Measurements from ENCODE around the gene STAC3.

Gene STAC3

DNA sequence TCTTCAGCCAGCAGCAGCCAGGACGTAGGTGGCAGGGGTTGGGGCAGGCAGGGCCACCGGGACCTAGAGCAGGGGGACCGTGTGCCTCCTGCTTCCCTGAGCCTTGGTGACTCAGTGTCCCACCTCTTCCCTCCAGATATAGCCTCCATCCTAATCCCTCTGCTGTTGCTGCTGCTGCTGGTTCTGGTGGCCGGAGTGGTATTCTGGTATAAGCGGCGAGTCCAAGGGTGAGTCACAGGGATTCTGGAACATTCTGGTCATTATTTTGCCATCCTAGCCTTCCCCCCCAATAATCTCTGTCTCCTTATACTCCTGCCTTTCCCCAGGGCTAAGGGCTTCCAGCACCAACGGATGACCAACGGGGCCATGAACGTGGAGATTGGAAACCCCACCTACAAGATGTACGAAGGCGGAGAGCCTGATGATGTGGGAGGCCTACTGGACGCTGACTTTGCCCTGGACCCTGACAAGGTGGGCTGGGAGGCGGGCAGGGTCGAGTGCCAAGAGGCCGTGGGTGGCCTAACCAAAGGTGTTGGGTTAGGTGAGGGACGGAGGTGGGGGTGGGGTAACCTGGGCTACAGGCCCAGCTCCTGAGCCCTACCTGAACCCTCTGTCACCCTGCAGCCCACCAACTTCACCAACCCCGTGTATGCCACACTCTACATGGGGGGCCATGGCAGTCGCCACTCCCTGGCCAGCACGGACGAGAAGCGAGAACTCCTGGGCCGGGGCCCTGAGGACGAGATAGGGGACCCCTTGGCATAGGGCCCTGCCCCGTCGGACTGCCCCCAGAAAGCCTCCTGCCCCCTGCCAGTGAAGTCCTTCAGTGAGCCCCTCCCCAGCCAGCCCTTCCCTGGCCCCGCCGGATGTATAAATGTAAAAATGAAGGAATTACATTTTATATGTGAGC lies 38.9 kb downstream of the STAC3 start:
- DNase-seq (ENCODE audit: low read depth in 2 of 2): no peak

DNA sequence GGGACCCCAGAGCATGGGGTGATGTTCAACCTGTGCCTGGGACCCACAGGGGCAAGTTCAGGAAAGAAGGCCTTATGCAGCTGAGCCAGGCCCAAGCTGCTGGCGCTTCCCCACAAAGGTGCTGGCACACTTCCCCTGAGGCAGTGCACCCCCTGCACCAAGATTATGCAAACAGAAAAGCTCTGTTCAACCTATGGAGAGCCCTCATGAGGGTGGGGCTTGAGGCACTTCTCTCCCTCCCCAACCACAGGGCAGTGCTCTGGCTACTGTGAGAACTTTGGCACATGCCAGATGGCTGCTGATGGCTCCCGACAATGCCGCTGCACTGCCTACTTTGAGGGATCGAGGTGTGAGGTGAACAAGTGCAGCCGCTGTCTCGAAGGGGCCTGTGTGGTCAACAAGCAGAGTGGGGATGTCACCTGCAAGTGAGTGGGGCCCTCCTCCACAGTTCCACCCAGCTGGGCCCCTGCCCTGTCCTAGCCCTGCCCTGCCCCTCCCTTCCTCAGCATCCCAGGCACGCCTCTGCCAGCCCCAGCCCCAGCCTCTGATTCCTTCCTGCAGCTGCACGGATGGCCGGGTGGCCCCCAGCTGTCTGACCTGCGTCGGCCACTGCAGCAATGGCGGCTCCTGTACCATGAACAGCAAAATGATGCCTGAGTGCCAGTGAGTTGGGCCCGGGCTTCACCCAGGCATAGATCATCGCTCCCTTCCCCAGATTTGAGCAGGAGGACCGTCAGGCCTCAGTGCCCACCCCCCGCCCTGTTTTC lies 39.9 kb downstream of the STAC3 start:
- DNase-seq (ENCODE audit: low read depth in 2 of 2): no peak

DNA sequence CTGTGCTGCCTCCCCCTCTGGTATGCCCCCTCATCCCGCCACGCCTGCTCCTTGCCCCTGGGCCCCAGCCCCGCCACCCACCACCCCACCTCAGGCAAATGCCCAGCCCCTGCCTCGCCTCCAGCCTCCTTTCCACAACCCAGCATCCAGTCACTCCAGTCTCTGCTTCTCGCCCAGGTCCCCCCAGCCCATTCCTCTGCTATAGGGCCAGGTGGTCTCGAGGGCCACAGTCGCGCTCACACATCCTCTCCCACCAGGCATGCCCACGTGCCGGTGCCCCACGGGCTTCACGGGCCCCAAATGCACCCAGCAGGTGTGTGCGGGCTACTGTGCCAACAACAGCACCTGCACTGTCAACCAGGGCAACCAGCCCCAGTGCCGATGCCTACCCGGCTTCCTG lies 40.5 kb downstream of the STAC3 start:
- DNase-seq (ENCODE audit: low read depth in 2 of 2): no peak

DNA sequence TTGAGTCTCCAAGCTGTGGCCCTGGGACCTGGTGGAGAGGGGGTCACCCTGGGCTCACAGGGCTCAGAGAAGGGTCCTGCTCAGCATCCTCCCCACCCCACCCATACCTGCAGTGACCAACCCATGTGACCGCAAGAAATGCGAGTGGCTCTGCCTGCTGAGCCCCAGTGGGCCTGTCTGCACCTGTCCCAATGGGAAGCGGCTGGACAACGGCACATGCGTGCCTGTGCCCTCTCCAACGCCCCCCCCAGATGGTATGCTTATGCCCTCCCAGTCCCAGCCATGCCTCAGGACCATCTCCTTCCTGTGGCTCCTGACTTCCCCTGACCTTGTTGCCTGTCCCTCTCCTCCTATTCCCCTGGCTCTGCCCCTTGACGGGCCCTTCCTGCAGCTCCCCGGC lies 41.1 kb downstream of the STAC3 start:
- no peak for DNase-seq (ENCODE audit: low read depth in 2 of 2)

DNA sequence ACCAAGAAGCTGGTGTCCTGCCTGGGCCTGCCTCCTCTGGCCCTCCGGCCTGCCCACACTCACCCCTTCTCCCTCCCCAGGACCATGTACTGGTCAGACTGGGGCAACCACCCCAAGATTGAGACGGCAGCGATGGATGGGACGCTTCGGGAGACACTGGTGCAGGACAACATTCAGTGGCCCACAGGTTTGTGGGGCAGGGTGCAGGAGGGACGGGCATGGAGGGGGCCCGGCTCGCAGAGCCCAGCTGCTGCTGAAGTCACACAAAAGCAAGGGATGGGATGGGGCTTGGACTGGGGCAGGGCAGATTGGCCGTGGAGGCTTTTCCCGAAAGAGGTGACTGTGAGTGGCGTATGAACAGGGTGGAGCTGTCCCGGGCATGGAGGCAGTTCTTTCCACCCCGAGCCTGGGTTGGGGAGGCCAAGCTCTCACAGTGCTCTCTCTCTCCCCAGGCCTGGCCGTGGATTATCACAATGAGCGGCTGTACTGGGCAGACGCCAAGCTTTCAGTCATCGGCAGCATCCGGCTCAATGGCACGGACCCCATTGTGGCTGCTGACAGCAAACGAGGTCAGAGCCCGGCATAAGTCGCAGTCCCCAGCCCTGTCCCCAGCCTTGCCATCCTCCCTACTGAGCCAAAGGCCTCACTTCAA lies 42.2 kb downstream of the STAC3 start:
- no peak for DNase-seq (ENCODE audit: low read depth in 2 of 2)

DNA sequence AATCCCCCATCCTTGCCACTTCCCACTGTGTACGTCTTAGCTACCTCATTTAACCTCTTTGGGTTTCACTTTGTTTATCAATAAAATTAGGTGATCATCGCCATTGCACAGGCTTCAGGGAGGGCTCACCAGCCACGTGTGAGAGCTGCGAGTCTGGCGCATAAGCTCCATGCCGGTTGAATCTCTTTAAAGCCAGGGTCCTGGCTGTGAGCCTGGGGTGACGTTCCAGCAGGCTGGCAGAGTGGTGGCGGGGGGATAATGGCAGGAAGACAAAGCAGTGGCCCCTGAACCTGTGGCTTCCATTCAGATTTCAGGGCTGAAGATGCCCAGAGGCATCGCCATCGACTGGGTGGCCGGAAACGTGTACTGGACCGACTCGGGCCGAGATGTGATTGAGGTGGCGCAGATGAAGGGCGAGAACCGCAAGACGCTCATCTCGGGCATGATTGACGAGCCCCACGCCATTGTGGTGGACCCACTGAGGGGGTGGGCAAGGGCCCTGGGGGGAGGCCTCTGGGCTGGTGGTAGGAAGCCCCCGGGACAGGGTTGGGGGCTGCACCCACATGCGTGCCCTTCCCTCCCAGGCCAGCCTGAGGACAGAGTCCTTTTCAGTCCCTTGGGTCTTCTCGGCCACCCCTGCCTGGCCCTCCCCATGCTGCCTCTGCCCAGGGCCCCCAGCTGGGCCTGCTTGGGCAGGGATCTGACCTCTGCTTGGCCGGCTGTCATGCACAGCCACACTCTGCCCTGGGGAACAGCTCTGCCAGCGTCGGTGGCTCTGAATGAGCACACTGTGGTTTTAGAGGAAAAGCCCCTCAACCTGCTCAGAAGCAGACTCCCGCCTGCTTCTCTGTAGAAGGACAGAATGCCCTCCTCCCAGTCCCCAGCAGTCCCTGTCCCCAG lies 43.0 kb downstream of the STAC3 start:
- no peak for DNase-seq (ENCODE audit: low read depth in 2 of 2)

DNA sequence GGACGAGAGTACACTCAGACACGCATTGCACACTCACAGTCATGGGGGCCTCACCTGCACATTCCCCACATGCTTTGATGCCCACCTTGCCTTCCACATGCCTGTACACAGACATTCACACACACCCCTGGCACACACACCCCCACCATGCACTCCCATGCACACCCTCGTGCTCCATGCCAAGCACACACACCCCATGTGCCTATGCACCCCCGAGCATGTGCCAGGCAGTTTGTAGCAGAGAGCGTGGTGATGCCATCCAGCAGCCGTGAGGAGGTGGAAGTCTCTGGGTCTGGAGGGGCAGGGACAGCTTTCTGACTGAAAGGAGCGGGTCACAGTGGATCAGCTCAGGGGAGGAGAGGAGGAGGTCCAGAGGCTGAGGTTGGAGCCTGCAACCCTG lies 45.1 kb downstream of the STAC3 start:
- DNase-seq (ENCODE audit: low read depth in 2 of 2): no peak

DNA sequence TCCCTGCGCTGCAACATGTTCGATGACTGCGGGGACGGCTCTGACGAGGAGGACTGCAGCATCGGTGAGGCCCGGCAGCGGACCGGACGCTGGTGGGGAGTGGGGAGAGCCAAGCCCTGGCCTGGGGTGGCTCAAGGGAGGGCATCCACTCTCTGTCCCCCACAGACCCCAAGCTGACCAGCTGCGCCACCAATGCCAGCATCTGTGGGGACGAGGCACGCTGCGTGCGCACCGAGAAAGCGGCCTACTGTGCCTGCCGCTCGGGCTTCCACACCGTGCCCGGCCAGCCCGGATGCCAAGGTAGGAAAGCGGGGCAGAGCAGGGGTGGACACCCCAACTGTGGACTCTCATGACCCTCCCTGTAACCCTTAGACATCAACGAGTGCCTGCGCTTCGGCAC lies 45.8 kb downstream of the STAC3 start:
- no peak for DNase-seq (ENCODE audit: low read depth in 2 of 2)

DNA sequence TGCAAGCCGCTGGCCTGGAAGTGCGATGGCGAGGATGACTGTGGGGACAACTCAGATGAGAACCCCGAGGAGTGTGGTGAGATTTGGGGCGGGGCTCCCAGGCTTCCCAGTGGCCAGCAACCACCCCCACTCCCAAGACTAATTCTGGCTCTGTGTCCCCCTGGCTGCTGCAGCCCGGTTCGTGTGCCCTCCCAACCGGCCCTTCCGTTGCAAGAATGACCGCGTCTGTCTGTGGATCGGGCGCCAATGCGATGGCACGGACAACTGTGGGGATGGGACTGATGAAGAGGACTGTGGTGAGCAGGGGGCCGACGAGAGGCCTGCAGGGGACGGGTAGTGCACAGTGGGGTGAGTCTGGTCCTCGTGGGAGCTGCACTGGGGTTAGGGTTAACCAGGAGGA lies 46.5 kb downstream of the STAC3 start:
- no peak for DNase-seq (ENCODE audit: low read depth in 2 of 2)

DNA sequence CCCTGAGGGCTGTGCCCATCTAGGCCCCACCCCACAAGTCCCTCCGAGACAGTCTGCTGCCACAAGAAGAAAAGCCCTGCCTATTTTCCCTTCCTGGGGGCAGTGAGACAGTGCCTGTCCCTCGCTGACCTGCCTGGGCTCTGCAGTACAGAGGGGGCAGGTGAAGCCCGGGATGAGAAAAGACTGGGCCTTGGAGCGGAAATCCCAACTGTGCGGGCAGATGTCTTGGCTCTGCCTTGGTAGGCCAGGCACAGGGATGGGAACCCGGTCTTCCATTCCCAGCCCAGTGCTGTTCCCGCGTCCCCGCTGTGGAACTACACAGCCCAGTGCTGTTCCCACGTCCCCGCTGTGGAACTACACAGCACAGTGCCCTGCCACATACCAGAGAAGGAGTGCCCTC lies 47.2 kb downstream of the STAC3 start:
- no peak for DNase-seq (ENCODE audit: low read depth in 2 of 2)

DNA sequence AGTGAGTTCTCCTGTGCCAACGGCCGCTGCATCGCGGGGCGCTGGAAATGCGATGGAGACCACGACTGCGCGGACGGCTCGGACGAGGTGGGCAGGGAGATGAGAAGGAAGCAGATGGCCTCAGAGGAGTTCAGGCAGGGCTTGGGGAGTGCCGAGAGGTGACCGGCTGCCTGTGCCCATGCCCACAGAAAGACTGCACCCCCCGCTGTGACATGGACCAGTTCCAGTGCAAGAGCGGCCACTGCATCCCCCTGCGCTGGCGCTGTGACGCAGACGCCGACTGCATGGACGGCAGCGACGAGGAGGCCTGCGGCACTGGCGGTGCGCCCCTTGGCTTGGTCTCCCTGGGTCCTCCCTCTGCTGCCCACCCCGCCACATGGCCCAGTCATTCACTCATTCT lies 47.8 kb downstream of the STAC3 start:
- DNase-seq (ENCODE audit: low read depth in 2 of 2): no peak

DNA sequence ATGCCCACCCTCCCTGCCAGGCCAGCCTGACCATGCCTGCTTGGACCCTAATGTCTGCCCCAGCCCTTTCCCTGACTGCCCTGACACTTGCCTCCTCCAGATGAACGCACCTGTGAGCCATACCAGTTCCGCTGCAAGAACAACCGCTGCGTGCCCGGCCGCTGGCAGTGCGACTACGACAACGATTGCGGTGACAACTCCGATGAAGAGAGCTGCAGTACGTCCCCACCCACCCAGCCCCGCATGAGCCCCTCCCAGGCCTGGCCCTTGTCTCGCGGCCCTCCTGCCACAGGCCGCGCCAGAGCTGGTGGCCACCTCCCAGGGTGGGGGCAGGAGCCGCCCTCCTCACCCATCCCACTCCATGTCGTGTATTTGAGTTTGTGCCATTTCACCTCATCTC lies 48.7 kb downstream of the STAC3 start:
- DNase-seq (ENCODE audit: low read depth in 2 of 2): no peak

DNA sequence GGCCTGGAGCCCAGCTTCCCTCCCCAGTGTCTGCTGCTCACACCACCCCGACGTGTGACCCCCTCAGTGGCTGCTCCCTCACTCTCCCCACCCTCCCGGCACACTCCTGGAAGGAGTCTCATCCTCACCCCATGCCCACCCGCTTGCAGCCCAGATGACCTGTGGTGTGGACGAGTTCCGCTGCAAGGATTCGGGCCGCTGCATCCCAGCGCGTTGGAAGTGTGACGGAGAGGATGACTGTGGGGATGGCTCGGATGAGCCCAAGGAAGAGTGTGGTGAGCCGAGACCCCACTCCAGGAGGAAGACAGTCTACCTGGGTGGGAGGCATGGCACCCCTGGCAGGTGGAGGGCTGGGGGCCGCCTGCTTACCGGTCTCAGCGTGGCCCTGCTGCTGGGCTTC lies 49.4 kb downstream of the STAC3 start:
- DNase-seq (ENCODE audit: low read depth in 2 of 2): no peak

DNA sequence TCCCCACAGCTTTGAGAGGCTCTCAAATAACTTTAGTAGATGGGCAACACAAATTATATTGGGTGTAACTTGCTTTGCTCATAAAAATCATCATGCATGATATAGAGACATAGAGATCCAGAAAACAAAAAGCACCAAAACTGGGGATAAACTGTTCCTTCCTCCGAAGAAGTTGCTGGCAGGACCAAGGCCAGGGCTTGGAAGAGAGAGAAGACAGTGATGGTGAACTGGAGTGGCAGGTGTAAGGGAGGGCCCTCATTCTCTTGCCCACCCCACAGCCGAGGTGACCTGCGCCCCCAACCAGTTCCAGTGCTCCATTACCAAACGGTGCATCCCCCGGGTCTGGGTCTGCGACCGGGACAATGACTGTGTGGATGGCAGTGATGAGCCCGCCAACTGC lies 49.8 kb downstream of the STAC3 start:
- no peak for DNase-seq (ENCODE audit: low read depth in 2 of 2)

DNA sequence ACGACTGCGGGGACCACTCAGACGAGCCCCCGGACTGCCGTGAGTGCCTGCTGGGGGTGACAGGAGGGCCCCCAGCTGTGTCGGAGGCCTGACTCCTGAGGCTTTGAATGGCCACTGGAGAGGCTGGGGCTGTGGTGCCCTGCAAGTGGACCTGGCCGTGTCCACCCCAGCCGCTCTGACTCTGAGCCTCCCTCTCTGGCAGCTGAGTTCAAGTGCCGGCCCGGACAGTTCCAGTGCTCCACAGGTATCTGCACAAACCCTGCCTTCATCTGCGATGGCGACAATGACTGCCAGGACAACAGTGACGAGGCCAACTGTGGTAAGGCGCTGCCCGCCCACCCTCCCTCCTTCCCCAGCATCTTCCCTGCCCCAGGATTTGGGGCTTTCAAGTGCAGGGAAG lies 50.5 kb downstream of the STAC3 start:
- DNase-seq (ENCODE audit: low read depth in 2 of 2): no peak

DNA sequence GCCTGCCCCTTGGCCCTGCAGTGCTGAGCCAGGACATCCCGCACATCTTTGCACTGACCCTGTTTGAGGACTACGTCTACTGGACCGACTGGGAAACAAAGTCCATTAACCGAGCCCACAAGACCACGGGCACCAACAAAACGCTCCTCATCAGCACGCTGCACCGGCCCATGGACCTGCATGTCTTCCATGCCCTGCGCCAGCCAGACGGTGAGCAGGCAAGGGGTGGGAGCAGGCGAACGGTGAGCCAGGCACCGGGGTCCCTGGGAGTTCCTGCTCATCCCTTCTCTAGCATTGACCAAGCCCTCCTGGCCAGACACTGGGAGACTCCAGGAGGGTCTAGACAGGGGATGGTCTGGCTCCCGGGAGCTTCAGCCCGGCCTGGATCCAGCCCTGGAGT lies 51.8 kb downstream of the STAC3 start:
- no peak for DNase-seq (ENCODE audit: low read depth in 2 of 2)

DNA sequence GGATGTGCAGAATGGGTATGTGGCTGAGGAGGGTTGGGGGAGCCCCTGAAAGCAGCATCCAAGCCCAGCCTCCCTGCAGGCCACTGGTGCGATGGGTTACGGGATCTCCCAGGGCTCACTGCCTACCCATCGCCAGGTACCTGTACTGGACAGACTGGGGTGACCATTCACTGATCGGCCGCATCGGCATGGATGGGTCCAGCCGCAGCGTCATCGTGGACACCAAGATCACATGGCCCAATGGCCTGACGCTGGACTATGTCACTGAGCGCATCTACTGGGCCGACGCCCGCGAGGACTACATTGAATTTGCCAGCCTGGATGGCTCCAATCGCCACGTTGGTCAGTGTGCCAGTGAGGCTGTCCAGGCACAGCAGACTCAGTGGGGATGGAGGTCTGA lies 52.7 kb downstream of the STAC3 start:
- DNase-seq (ENCODE audit: low read depth in 2 of 2): no peak

DNA sequence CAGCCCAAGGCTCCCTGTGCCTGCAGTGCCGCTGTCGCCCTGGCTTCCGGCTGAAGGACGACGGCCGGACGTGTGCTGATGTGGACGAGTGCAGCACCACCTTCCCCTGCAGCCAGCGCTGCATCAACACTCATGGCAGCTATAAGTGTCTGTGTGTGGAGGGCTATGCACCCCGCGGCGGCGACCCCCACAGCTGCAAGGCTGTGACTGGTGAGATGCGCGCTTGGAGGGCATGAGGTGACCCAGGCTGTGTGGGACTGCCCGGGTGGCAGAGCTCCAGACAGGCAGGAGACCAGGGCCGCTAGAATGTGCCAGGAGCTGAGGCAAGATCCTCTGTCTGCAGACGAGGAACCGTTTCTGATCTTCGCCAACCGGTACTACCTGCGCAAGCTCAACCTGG lies 54.0 kb downstream of the STAC3 start:
- no peak for DNase-seq (ENCODE audit: low read depth in 2 of 2)

DNA sequence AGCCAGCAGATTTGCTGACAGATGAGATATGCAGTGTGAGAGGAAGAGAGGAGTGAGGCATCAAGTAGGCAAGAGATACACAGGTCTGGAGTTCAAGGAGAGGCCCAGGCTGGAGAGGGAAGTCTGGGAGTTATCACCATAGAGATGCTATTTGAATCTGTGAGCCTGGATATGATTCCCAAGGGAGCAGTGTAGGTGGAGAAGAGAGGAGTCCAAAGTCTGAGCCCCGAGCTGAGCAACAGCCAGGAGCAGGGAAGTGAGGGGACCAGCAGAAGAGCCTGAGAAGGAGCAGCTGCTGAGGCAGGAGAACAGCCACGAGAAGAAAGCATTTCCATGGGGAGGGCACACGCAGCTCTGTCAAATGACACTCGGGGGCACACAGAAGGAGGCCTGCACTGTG lies 54.5 kb downstream of the STAC3 start:
- no peak for DNase-seq (ENCODE audit: low read depth in 2 of 2)

DNA sequence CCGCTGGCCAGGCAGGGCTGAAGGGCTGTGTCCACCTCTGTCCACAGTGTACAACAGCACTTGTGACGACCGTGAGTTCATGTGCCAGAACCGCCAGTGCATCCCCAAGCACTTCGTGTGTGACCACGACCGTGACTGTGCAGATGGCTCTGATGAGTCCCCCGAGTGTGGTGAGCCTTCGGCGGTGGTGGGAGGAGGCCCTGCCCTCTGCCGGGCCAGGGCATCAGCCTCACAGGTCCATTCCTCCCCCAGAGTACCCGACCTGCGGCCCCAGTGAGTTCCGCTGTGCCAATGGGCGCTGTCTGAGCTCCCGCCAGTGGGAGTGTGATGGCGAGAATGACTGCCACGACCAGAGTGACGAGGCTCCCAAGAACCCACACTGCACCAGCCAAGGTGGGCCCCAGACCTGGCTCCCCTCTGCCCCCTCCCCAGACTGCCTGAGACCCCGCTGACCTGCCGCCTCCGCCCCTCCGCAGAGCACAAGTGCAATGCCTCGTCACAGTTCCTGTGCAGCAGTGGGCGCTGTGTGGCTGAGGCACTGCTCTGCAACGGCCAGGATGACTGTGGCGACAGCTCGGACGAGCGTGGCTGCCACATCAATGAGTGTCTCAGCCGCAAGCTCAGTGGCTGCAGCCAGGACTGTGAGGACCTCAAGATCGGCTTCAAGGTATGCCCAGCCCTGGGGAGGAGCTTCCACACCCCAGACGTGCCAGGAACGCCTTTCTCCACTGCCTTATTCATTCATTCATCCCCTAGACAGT lies 55.2 kb downstream of the STAC3 start:
- no peak for DNase-seq (ENCODE audit: low read depth in 2 of 2)

DNA sequence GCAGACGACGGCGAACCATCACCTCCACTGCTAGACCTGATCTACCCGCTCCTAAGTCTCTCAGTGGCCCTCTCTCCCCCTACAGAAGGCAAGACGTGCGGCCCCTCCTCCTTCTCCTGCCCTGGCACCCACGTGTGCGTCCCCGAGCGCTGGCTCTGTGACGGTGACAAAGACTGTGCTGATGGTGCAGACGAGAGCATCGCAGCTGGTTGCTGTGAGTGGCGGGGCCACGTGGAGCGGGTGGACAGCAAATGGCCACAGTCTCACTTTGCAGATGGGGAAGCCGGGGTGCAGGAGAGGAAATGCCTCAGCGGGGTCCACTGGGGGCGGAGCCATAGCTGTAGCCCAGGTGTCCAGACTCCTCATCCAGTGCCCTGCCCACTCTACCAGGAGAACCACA lies 55.8 kb downstream of the STAC3 start:
- DNase-seq (ENCODE audit: low read depth in 2 of 2): no peak
